GM12801 (cell line): ENCODE results near the gene COL5A1.

Experiments
- CTCF ChIP-seq: IDR thresholded peaks from one replicate; pipeline ENCODE4 v1.5.1; 2011; ENCODE audit warnings: control low read depth; ENCODE audit not compliant: insufficient read length; ENCODE audit errors: extremely low read depth

COL5A1 gene

GRCh38 chr9:134870746-134871662 lies 229.4 kb downstream of the COL5A1 start:
- TF ChIP-seq CTCF, result no peak

GRCh38 chr9:134871697-134872340 lies 230.2 kb downstream of the COL5A1 start:
- TF ChIP-seq CTCF, result no peak

- TF ChIP-seq CTCF, result no peak
Measured at GRCh38 chr9:134872482-134873231, 231.1 kb downstream of the COL5A1 start.

- no peak for TF ChIP-seq CTCF
Measured at GRCh38 chr9:134875371-134875770, 233.8 kb downstream of the COL5A1 start.

- TF ChIP-seq CTCF, result no peak
Measured at GRCh38 chr9:134877541-134877940, 235.9 kb downstream of the COL5A1 start.

DNA sequence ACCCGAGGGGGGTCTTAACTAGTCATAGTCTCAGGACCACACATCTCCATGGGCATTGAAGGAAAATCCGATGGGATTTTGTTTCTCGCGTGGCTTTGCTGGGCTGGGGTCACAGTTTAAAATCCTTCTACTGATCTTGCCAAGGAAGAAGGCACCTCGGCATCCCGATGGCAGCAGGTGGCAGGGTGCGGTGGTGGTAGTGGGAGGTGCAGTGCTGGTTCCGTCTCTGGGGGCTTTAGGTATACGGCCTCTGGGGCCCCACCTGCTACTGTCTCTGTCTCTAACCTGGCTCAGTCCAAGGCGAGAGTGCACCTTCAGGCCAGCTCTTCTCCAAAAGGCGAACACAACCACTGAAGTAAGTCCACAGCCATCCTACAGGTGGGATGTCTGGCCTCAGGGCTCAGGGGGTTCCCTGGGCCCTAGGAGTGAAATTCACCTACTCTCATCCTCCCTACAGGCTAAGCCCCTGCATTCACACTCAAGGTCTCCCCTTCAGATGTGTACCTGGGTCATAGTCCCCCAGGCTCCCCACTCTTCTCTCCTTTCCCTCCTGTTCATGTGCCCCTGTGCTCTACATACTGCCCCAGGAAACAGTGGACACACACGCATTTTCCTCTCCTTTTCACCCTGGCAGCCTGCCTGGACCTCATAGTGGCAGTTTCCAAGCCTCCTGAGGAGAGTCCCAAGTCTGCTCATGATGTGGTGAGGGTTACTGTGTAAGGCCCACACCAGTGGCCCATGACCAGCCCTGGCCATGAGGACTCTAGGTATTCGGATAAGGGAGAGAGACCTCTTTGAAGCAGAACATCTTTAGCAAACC lies 238.3 kb downstream of the COL5A1 start:
- TF ChIP-seq CTCF, result no peak
